ENCODE results near the gene UGT1A7.

Gene UGT1A7

DNA sequence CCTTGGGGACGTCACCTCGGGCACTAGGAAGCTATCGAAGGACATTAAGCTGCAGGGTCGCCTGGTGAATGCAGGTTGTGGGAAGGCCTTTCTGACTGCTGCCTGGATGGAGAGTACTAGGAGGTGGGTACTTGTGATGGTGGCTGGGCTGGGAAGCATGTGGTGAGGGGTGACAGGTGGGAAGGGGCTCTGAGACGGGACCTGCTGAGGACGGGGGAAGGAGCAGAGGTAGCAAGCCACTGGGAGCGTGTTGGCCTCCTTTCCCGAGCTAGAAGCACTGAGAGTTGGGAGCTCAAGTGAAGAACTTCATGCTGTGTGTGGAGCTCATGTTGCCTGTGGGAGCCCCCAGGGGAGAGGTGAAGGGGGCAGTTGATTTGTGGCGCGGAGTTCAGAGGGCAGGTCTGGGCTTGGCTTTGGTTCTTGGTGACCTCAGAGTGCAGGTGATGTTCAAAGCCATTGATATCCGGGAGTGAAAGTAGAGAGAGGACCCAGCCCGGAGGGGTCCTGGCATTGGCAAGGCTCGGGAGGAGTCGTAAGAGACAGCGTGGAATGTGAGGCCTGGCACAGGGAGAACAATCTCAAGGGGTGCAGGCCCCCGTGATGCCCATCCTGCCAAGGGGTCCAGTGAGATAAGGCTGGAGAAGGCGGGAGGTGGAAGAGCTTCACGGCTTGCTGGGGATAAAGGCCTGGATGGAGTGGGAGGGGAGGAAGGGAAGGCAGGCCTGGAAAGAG is 109.6 kb downstream of the UGT1A7 start:
- no peaks in the 10 kb centered on the region for H3K9me3 ChIP-seq (ENCODE audit: control insufficient read depth, insufficient read depth, low read length)
- no peaks in the 10 kb centered on the region for H4K20me1 ChIP-seq (ENCODE audit: control insufficient read depth, insufficient read depth, low read depth, low read length)
- H3K4me2 ChIP-seq (ENCODE audit: low read length), result no peak overlapping the region
- H3K79me2 ChIP-seq (ENCODE audit: control insufficient read depth, low read length), result no peaks in the 10 kb centered on the region
- no peaks in the 10 kb centered on the region for H3K36me3 ChIP-seq (ENCODE audit: control insufficient read depth, low read length)
- no peak overlapping the region for H3K4me3 ChIP-seq (ENCODE audit: low read length)
- no peaks in the 10 kb centered on the region for H3K27me3 ChIP-seq (ENCODE audit: control insufficient read depth, low read length)
- no peak overlapping the region for H3K27ac ChIP-seq (ENCODE audit: low read depth, low read length)
- no peaks in the 10 kb centered on the region for H3F3A ChIP-seq (ENCODE audit: control insufficient read depth, insufficient read depth)
- no peak for TF ChIP-seq EZH2phosphoT487 (IDR thresholded peaks at IDR 0.05; ENCODE audit: borderline replicate concordance, low read length)
- TF ChIP-seq, protein P1, sequence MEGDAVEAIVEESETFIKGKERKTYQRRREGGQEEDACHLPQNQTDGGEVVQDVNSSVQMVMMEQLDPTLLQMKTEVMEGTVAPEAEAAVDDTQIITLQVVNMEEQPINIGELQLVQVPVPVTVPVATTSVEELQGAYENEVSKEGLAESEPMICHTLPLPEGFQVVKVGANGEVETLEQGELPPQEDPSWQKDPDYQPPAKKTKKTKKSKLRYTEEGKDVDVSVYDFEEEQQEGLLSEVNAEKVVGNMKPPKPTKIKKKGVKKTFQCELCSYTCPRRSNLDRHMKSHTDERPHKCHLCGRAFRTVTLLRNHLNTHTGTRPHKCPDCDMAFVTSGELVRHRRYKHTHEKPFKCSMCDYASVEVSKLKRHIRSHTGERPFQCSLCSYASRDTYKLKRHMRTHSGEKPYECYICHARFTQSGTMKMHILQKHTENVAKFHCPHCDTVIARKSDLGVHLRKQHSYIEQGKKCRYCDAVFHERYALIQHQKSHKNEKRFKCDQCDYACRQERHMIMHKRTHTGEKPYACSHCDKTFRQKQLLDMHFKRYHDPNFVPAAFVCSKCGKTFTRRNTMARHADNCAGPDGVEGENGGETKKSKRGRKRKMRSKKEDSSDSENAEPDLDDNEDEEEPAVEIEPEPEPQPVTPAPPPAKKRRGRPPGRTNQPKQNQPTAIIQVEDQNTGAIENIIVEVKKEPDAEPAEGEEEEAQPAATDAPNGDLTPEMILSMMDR (IDR thresholded peaks at IDR 0.05; ENCODE audit: low read depth, low read length, poor library complexity, severe bottlenecking), result no peak
- no peaks in the 10 kb centered on the region for H3K9me2 ChIP-seq (replicated peaks; ENCODE audit: control insufficient read depth, low read length)
- H3K4me1 ChIP-seq (ENCODE audit: control insufficient read depth, low read length), result peaks cover 5% of the 10 kb centered on the region; the same call in 1 of the 2 replicates

DNA sequence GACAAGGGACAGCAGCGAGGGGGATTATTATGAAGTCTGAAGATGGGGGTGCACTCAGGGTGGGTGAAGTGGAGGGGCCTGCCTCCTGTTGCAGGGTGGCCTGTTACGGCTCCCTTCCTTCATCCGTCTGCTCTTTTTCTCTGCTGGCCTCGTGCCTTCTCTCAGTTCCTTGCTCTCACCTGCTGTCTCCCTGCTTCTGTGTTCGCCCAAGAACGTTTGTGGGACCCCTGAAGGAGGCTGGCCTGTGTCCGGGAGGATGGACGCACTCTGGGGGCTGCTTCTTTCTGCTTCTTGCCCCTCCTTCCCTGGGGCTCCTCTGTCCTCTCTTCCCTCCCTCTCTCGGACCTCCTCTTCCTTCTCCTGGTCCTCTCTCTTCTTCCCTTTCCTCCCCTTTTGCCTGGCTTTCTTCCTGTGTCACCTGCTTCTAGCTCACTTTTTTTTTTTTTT is 110.2 kb downstream of the UGT1A7 start:
- no peaks in the 10 kb centered on the region for H3K27me3 ChIP-seq (ENCODE audit: control insufficient read depth, low read length)
- no peak for TF ChIP-seq EZH2phosphoT487 (IDR thresholded peaks at IDR 0.05; ENCODE audit: borderline replicate concordance, low read length)
- TF ChIP-seq, protein P1 (IDR thresholded peaks at IDR 0.05; ENCODE audit: low read depth, low read length, poor library complexity, severe bottlenecking), result no peak
- H4K20me1 ChIP-seq (ENCODE audit: control insufficient read depth, insufficient read depth, low read depth, low read length), result no peaks in the 10 kb centered on the region
- no peak overlapping the region for H3K4me3 ChIP-seq (ENCODE audit: low read length)
- H3K9me3 ChIP-seq (ENCODE audit: control insufficient read depth, insufficient read depth, low read length), result no peaks in the 10 kb centered on the region
- peaks cover 5% of the 10 kb centered on the region; the same call in 1 of the 2 replicates for H3K4me1 ChIP-seq (ENCODE audit: control insufficient read depth, low read length)
- no peaks in the 10 kb centered on the region for H3F3A ChIP-seq (ENCODE audit: control insufficient read depth, insufficient read depth)
- no peaks in the 10 kb centered on the region for H3K36me3 ChIP-seq (ENCODE audit: control insufficient read depth, low read length)
- H3K4me2 ChIP-seq (ENCODE audit: low read length), result no peak overlapping the region
- no peaks in the 10 kb centered on the region for H3K79me2 ChIP-seq (ENCODE audit: control insufficient read depth, low read length)
- no peaks in the 10 kb centered on the region for H3K9me2 ChIP-seq (replicated peaks; ENCODE audit: control insufficient read depth, low read length)
- no peak overlapping the region for H3K27ac ChIP-seq (ENCODE audit: low read depth, low read length)

DNA sequence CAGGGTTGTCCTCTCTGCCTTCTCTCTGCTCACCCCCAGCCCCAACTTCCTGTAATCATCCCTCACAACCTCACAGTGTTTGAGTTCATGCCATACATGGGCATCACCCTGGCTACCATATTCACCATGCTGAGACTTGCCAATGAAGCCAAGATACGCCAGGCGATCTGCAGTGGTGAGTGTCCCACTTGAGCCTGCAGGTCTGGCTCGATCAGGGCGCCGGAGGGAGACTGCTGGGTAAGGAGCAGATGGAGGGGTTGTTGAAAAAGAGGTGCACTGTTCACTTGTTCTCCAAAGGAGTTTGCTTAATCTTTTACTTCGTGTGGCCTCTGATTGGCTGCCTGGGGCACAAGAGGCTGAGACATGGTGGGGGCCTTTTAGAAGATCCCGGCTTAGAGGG is 111.0 kb downstream of the UGT1A7 start:
- H4K20me1 ChIP-seq (ENCODE audit: control insufficient read depth, insufficient read depth, low read depth, low read length), result no peaks in the 10 kb centered on the region
- no peaks in the 10 kb centered on the region for H3K79me2 ChIP-seq (ENCODE audit: control insufficient read depth, low read length)
- TF ChIP-seq, protein P1 (IDR thresholded peaks at IDR 0.05; ENCODE audit: low read depth, low read length, poor library complexity, severe bottlenecking), result no peak
- no peak overlapping the region for H3K4me2 ChIP-seq (ENCODE audit: low read length)
- H3K9me2 ChIP-seq (replicated peaks; ENCODE audit: control insufficient read depth, low read length), result no peaks in the 10 kb centered on the region
- H3K27me3 ChIP-seq (ENCODE audit: control insufficient read depth, low read length), result no peaks in the 10 kb centered on the region
- H3K4me1 ChIP-seq (ENCODE audit: control insufficient read depth, low read length), result peaks cover 5% of the 10 kb centered on the region; the same call in 1 of the 2 replicates
- no peak overlapping the region for H3K4me3 ChIP-seq (ENCODE audit: low read length)
- H3F3A ChIP-seq (ENCODE audit: control insufficient read depth, insufficient read depth), result no peaks in the 10 kb centered on the region
- H3K27ac ChIP-seq (ENCODE audit: low read depth, low read length), result no peak overlapping the region
- no peaks in the 10 kb centered on the region for H3K9me3 ChIP-seq (ENCODE audit: control insufficient read depth, insufficient read depth, low read length)
- no peaks in the 10 kb centered on the region for H3K36me3 ChIP-seq (ENCODE audit: control insufficient read depth, low read length)

Data from DOHH2 (cell line).